GM12878 (cell line): ENCODE results near the gene VGF. TPM values are rescaled to one million over a fixed set of nuclear protein-coding genes. Genes with fewer than 3 reads are reported as not detected.

Experiments used
- CEBPZ ChIP-seq: fragments of 150-350 bp; IDR thresholded peaks from 2 replicates; pipeline ENCODE4 v1.6.1; 2016; ENCODE audit warnings: low read depth, low read length
- GABPA ChIP-seq: IDR thresholded peaks from 2 replicates; pipeline ENCODE4 v1.6.1; 2014; ENCODE audit warnings: antibody characterized with exemption, low read depth, mild to moderate bottlenecking, inconsistent platforms
- GATAD2B ChIP-seq: fragments of 450-650 bp; conservative IDR thresholded peaks from 2 replicates; pipeline ENCODE4 v1.6.1; 2017; ENCODE audit warnings: low read depth, mild to moderate bottlenecking, moderate library complexity
- MAX ChIP-seq: IDR thresholded peaks from 2 replicates; pipeline ENCODE4 v1.6.1; 2012; ENCODE audit warnings: low read depth, low read length, improper control_type of control experiment
- NFYB ChIP-seq: IDR thresholded peaks from 2 replicates; pipeline ENCODE4 v1.6.1; 2011; ENCODE audit warnings: low read depth, mild to moderate bottlenecking, low read length, improper control_type of control experiment, moderate library complexity; ENCODE audit not compliant: insufficient read depth
- RB1 ChIP-seq: fragments of 450-650 bp; formaldehyde crosslinking; IDR thresholded peaks from 2 replicates; pipeline ENCODE4 v1.6.1; 2017; ENCODE audit warnings: mild to moderate bottlenecking, borderline replicate concordance
- SIN3A ChIP-seq: IDR thresholded peaks from 2 replicates; pipeline ENCODE4 v1.6.1; 2012; ENCODE audit warnings: low read depth, low read length, improper control_type of control experiment
- SREBF2 ChIP-seq: IDR thresholded peaks from 2 replicates; pipeline ENCODE4 v1.6.1; 2012; ENCODE audit warnings: mild to moderate bottlenecking, low read length
- SUZ12 ChIP-seq: fragments of 200-600 bp; sonication (generic); IDR thresholded peaks from one replicate; pipeline ENCODE4 v1.6.1; 2018; ENCODE audit warnings: antibody characterized with exemption, mild to moderate bottlenecking; ENCODE audit not compliant: unreplicated experiment
- ZNF274 ChIP-seq: IDR thresholded peaks from one replicate; pipeline ENCODE4 v1.8.0; 2011; ENCODE audit not compliant: insufficient read length, insufficient read depth
- polyA plus RNA-seq, 11 experiments: library from polyadenylated mRNA; depleted of rRNA in 4 of 11; unstranded in 6 of 11; stranded (reverse) in 5 of 11; fragments of >200 nt; fragmentation: Nextera tagmentation in 4 of 11; fragmentation: Illumina TruSeq in 1 of 11; extraction: Ambion mirVana in 4 of 11; extraction: Trizol in 1 of 11; gene quantifications; 1 replicate in 1 of 11; 2 replicates in 10 of 11; pipeline versions ENCODE4 v1.2.1 to v1.2.3, GENCODE V29; 2011 to 2016; ENCODE audit warnings: inconsistent platforms in 2 of 11, missing spikeins in 2 of 11, low read depth in 1 of 11
- total RNA-seq, 4 experiments: library from RNA; depleted of rRNA in 3 of 4; stranded (reverse); fragments of >200 nt in 3 of 4; fragmentation: Illumina TruSeq in 1 of 4; extraction: Trizol in 1 of 4; gene quantifications; 2 replicates each; pipeline versions ENCODE4 v1.2.1 to v1.2.3, GENCODE V29; 2013 to 2021
- TF ChIP-seq, protein P1 (sequence below): fragments of 150-350 bp; IDR thresholded peaks from 2 replicates; pipeline ENCODE4 v1.6.1; 2014; ENCODE audit warnings: mild to moderate bottlenecking, low read depth, low read length

VGF gene
- total and polyA plus RNA-seq, 10 of the 15 experiments (the other 5 are each of a cell fraction or from before 2014, with no cell fraction given): 0.09 to 0.25 (median 0.17) TPM; not detected in 6

GRCh38 chr7:101126651-101127459 is 38.5 kb downstream of the VGF start, which contains the start of gene SERPINE1 (continued):
- TF ChIP-seq GATAD2B (0 out of 2 replicates have a peak, but pooled peaks have one; percentile 22), RB1 (no peak), SREBF2 (no peak), SIN3A (no peak), NFYB (no peak), SUZ12 (no peak), ZNF274 (no peak), MAX (no peak), CEBPZ (no peak), GABPA (0 out of 2 replicates have a peak, but pooled peaks have one; percentile 14)
- TF ChIP-seq, protein P1, sequence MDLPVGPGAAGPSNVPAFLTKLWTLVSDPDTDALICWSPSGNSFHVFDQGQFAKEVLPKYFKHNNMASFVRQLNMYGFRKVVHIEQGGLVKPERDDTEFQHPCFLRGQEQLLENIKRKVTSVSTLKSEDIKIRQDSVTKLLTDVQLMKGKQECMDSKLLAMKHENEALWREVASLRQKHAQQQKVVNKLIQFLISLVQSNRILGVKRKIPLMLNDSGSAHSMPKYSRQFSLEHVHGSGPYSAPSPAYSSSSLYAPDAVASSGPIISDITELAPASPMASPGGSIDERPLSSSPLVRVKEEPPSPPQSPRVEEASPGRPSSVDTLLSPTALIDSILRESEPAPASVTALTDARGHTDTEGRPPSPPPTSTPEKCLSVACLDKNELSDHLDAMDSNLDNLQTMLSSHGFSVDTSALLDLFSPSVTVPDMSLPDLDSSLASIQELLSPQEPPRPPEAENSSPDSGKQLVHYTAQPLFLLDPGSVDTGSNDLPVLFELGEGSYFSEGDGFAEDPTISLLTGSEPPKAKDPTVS: no peak
